ENCODE measurements around the gene MSANTD1.
A peak's percentile ranks its signal among the peaks of the same experiment; 100 is the strongest.
"Not testable (repeated sequence)": the region's sequence is repeated elsewhere in the genome, so short reads cannot be mapped to it uniquely, and the experiment has no call there.

The MSANTD1 gene

GRCh38 chr4:3291969-3292570 is 43.1 kb downstream of the MSANTD1 start:
- DNase-seq, result peak; percentile 42

- peak; percentile 91 for DNase-seq
Observed at GRCh38 chr4:3292571-3293400, 43.8 kb downstream of the MSANTD1 start, which contains the start of gene RGS12. RGS12 (plus strand) TSS chr4:3293021; CDS start chr4:3316171, 23,150 bp downstream.

GRCh38 chr4:3293401-3294391 is 44.7 kb downstream of the MSANTD1 start:
- peak; percentile 7 for DNase-seq

- DNase-seq, result no peak
Observed at GRCh38 chr4:3294401-3295241, 45.7 kb downstream of the MSANTD1 start.

GRCh38 chr4:3295837-3296624 is 47.1 kb downstream of the MSANTD1 start:
- no peak for DNase-seq

GRCh38 chr4:3296651-3297050 is 47.7 kb downstream of the MSANTD1 start:
- DNase-seq, result no peak

- DNase-seq, result no peak
Observed at GRCh38 chr4:3297066-3297859, 48.3 kb downstream of the MSANTD1 start.

- DNase-seq, result no peak
Observed at GRCh38 chr4:3299122-3299975, 50.4 kb downstream of the MSANTD1 start.

GRCh38 chr4:3299976-3300671 is 51.2 kb downstream of the MSANTD1 start:
- DNase-seq, result no peak

- DNase-seq, result not testable (repeated sequence)
Observed at GRCh38 chr4:3300882-3301281, 51.9 kb downstream of the MSANTD1 start.

GRCh38 chr4:3301450-3302172 is 52.7 kb downstream of the MSANTD1 start:
- DNase-seq, result no peak

GRCh38 chr4:3302173-3302785 is 53.3 kb downstream of the MSANTD1 start:
- peak; percentile 72 for DNase-seq

GRCh38 chr4:3302786-3303564 is 54.0 kb downstream of the MSANTD1 start:
- no peak for DNase-seq

- no peak for DNase-seq
Observed at GRCh38 chr4:3303565-3303824, 54.5 kb downstream of the MSANTD1 start.

GRCh38 chr4:3303923-3304710 is 55.2 kb downstream of the MSANTD1 start:
- DNase-seq, result no peak
